Colonic mucosa (tissue), 4 donors: Measurements from ENCODE around the gene ATP10A. TPM values are rescaled to one million over a fixed set of nuclear protein-coding genes. Genes with fewer than 3 reads are reported as not detected.

Source experiments
- DNase-seq: peaks from one replicate; pipeline ENCODE4 v3.0.0-alpha.2; 2020
- H3K27ac ChIP-seq: fragments of 200-600 bp; one replicate; pipeline ENCODE4 v1.8.0; 2021
- H3K27me3 ChIP-seq: fragments of 200-600 bp; one replicate; pipeline ENCODE4 v1.8.0; 2021
- H3K36me3 ChIP-seq: fragments of 200-600 bp; one replicate; pipeline ENCODE4 v1.8.0; 2021
- H3K4me1 ChIP-seq: fragments of 200-600 bp; one replicate; pipeline ENCODE4 v1.8.0; 2021; ENCODE audit warnings: mild to moderate bottlenecking
- H3K4me3 ChIP-seq: fragments of 200-600 bp; one replicate; pipeline ENCODE4 v1.8.0; 2021
- H3K9ac ChIP-seq, 2 donors: one replicate each; pipeline ENCODE4 v1.7.0; 2013; ENCODE audit warnings: control low read depth in 2 of 2, low read depth in 2 of 2, low read length in 2 of 2
- H3K9me3 ChIP-seq: fragments of 200-600 bp; one replicate; pipeline ENCODE4 v1.8.0; 2021
- intact Hi-C: fragments of 100-400 bp; cut with DNase I; formaldehyde crosslinking; loops from one replicate; pipeline ENCODE4 v1.14.1; 2022
- total RNA-seq, 2 donors: library from RNA; stranded (reverse); fragmentation: NEBNext Ultra II Directional in 1 of 2; extraction: Animal tissue kit (Norgen Biotek cat#: 25700) in 1 of 2; gene quantifications; one replicate each; pipeline ENCODE4 v1.2.1, GENCODE V29; 2021
- TF ChIP-seq, protein P1 (sequence below): fragments of 200-600 bp; IDR thresholded peaks from one replicate; pipeline ENCODE4 v1.8.0; 2022; ENCODE audit warnings: antibody characterized with exemption, mild to moderate bottlenecking
- donor health status: healthy.
- donor health status: DM: no; HTN: no; CAD: no.
- donor health status: DM: no; HTN: no; CAD: no.

ATP10A gene
- total RNA-seq, 2 donors from 2014 or later, result 0.89 to 1.0 TPM

DNA sequence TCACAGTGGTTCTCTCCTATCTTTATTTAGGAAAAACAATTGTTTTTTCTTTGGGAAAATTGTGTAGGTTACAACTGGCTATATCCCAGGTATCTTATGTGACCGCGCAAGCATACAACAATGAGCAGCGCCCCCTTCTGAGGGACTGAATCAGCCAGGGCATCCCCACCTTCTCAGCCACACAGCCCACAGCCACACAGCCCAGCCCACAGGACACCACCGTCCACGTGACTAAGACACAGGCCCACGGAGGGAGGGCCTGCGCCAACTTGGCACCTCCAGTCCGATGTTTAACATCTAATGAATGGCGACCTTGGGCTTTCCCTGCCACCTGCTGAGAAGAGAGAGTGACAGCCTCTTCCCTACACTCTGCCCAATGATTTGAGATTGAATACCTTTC, 68.1 kb downstream of the ATP10A start:
- no peak overlapping the region for H3K9ac ChIP-seq
- intact Hi-C loops, result no loop called here
- TF ChIP-seq, protein P1, sequence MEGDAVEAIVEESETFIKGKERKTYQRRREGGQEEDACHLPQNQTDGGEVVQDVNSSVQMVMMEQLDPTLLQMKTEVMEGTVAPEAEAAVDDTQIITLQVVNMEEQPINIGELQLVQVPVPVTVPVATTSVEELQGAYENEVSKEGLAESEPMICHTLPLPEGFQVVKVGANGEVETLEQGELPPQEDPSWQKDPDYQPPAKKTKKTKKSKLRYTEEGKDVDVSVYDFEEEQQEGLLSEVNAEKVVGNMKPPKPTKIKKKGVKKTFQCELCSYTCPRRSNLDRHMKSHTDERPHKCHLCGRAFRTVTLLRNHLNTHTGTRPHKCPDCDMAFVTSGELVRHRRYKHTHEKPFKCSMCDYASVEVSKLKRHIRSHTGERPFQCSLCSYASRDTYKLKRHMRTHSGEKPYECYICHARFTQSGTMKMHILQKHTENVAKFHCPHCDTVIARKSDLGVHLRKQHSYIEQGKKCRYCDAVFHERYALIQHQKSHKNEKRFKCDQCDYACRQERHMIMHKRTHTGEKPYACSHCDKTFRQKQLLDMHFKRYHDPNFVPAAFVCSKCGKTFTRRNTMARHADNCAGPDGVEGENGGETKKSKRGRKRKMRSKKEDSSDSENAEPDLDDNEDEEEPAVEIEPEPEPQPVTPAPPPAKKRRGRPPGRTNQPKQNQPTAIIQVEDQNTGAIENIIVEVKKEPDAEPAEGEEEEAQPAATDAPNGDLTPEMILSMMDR, result no peak
- H3K27me3 ChIP-seq, result no peaks in the 10 kb centered on the region
- DNase-seq, result peak; percentile 14
- no peak overlapping the region for H3K4me3 ChIP-seq
- H3K27ac ChIP-seq, result no peak overlapping the region
- no peaks in the 10 kb centered on the region for H3K36me3 ChIP-seq
- H3K4me1 ChIP-seq, result no peaks in the 10 kb centered on the region
- no peaks in the 10 kb centered on the region for H3K9me3 ChIP-seq

DNA sequence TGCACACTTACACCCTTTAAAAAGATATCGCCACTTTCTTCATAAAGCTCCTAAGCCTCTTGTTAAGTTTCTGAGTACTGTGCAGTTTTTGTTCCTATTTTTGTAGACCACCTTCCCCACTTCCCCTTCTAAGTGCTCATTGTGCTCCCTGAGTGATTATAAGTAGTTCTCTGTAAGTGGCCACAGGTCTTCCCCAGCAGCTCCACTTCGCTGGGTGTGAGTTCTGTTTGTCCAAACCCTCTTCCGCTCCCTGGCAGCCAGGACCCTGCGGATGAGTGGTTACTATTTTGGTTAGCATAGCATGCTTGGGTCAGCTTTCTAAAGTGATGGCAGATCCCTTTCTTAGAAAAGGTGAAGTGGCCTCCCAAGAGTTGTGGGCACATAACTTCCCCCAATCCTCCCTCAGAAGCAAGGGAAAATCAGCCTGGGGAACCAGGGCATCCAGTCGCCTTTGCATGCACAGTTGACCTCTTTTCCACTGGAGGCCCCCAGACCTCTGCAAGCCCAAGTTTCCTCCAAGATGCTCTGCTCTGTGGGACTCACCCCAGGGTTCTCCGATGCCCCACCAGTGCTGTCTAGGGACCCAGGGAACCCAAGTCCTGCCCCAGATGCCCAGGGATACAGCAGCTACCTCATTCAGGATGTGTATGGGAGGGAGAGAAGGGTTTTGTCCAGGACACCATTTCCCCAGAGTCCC, 69.6 kb downstream of the ATP10A start:
- intact Hi-C loops, result no loop called here
- TF ChIP-seq, protein P1, result no peak
- H3K9me3 ChIP-seq, result no peaks in the 10 kb centered on the region

DNA sequence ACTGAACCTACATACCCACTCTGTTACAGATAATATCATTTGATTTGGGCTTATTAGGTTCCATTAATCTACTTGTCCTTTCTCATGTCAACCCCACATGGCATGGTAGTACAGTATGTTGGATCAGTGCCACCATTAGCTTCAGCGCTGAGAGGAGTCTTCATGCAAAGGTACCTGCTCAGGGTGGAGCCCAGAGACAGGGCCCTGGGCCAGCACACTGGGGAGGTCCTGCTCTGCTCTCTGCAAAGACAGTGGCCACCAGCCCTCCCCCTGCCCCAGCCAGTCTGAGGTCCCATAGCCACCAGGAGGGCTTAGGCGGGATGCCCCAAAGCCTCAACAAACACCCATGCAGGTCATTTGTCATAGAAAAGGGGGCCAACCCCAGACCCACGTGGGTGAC, 71.0 kb downstream of the ATP10A start:
- H3K27ac ChIP-seq, result no peak overlapping the region
- H3K27me3 ChIP-seq, result no peaks in the 10 kb centered on the region
- H3K4me3 ChIP-seq, result no peak overlapping the region
- H3K9ac ChIP-seq, result no peak overlapping the region
- H3K36me3 ChIP-seq, result no peaks in the 10 kb centered on the region
- no peaks in the 10 kb centered on the region for H3K4me1 ChIP-seq
- TF ChIP-seq, protein P1, result no peak
- H3K9me3 ChIP-seq, result no peaks in the 10 kb centered on the region
- intact Hi-C loops, result no loop called here
- DNase-seq, result peak; percentile 12

More for the DNA sequence above, 69.6 kb downstream of the ATP10A start:
- no peak overlapping the region for H3K27ac ChIP-seq
- H3K9ac ChIP-seq, result no peak overlapping the region
- H3K36me3 ChIP-seq, result no peaks in the 10 kb centered on the region
- no peaks in the 10 kb centered on the region for H3K4me1 ChIP-seq
- no peaks in the 10 kb centered on the region for H3K27me3 ChIP-seq
- H3K4me3 ChIP-seq, result no peak overlapping the region
- DNase-seq, result peak; percentile 22

DNA sequence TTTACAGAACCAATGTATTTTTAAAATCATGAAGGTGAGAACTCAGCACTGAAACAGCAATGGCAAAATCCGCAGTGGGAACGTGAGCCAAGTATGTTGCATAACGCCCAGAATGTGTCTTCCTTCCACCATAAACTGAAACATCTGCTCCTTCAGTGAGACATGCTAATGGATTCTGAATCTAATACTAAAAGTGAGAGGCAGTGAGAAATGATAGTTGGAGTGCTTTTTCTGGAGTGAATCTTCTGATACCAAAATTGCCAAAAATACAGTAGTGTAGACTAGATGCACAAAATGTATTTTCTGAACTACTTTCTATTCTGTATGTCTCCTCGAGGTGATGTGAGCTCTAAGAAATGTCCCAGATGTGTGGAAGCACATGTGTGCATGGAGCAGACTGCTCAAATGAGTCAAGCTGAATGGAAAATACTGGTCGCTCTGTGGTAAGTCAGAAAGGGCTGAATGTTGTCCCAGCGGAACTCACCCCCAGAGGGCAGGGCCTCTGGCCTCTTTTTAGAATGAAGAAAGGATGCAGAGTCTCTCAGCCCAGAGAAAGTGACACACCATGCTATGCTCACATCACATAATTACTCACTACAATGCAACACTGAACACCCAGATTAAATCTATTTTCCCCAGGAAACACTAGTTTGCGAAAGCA, 73.0 kb downstream of the ATP10A start:
- Histone ChIP-seq H3K27me3 (no peaks in the 10 kb centered on the region), H3K9me3 (no peaks in the 10 kb centered on the region), H3K9ac (no peak overlapping the region), H3K36me3 (no peaks in the 10 kb centered on the region), H3K27ac (peak overlapping the region; percentile 57), H3K4me3 (no peak overlapping the region), H3K4me1 (no peaks in the 10 kb centered on the region)
- DNase-seq, result peak; percentile 42
- TF ChIP-seq, protein P1, result no peak
- intact Hi-C loops, result no loop called here

DNA sequence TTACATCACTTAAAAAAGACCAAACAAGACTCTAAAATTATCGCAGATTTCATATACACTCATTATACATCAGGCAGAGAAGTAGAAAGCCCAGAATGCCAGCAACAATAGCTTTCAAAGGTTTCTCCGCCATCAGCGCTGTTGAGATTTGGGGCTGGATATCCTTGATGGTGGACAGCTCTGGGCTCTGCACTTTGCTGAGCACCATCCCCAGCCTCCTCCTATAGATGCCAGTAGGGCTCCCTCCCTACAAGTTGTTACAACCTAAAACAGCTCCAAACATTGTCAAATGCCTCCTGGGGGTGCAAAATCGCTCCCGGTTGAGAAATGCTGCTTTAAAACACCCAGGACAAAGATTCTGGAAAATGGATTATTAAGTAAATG, 73.5 kb downstream of the ATP10A start:
- no peaks in the 10 kb centered on the region for H3K36me3 ChIP-seq
- no peak for DNase-seq
- intact Hi-C loops, result no loop called here
- TF ChIP-seq, protein P1, result no peak
- no peak overlapping the region for H3K9ac ChIP-seq
- H3K9me3 ChIP-seq, result no peaks in the 10 kb centered on the region
- H3K4me1 ChIP-seq, result no peaks in the 10 kb centered on the region
- peak overlapping the region; percentile 32 for H3K27ac ChIP-seq
- no peaks in the 10 kb centered on the region for H3K27me3 ChIP-seq
- no peak overlapping the region for H3K4me3 ChIP-seq
